HG03135 (cell line): ENCODE results near the gene TRAP1.

Experiments used
- ATAC-seq: cut with Tn5 transposase; IDR thresholded peaks from one replicate; pipeline ENCODE4 v1.9.1; 2021; ENCODE audit warnings: mild to moderate bottlenecking, moderate library complexity; ENCODE audit not compliant: unreplicated experiment

Gene TRAP1

GRCh38 chr16:3737181-3737580, 19.9 kb upstream of the TRAP1 start:
- no peak for ATAC-seq

DNA sequence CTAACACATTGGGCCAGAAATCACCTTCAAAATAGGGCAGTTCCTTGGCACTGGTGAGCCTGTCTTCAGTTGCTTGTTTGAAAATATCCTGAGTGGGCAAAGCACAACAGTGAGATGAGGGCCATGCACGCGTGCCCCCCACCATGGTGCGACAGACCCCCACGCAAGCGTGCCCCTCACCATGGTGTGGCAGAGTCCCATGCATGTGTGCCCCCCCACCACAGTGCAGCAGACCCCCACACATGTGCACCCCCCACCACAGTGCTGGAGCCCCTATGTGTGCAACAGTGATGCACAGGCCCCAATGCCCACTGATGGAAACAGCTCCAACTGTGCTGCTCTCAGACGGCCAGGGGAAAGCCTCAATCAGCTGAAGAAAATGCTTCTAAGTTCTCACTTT, 18.8 kb upstream of the TRAP1 start:
- no peak for ATAC-seq

GRCh38 chr16:3735541-3735940, 18.2 kb upstream of the TRAP1 start:
- ATAC-seq: no peak

- ATAC-seq: no peak
Observed at GRCh38 chr16:3734758-3735221, 17.5 kb upstream of the TRAP1 start.

DNA sequence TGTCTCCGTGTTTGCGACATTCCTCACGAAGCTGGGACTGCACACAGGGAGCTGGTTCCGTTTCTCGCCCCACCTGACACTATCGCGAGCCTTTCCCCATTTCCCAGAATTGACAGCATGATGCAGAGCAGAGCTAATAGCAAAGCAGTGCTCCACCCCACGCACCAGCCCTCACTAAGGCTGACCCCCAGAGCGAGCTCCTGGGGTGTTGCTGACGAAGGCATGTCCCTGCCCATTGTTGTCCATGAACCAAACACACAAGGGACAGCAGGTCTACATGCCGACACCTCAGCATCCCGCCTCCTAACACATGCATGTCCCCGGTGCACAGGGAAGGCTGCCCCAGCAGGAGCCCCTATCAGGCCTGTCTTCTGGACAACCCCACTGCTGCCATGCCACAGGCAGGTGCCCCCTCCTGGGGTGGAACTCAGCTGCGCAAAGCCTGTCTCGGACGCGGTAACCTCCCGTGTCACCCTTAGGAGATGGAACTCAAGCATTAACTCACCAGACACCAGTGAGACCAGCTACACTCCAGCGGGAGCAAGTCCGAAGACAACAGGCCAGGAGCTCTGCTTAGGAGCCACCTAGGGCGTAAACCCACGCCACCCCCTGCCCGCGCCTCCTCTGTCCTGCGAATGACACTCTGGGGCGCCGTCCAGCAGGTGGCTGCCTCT, 16.9 kb upstream of the TRAP1 start:
- ATAC-seq: no peak

DNA sequence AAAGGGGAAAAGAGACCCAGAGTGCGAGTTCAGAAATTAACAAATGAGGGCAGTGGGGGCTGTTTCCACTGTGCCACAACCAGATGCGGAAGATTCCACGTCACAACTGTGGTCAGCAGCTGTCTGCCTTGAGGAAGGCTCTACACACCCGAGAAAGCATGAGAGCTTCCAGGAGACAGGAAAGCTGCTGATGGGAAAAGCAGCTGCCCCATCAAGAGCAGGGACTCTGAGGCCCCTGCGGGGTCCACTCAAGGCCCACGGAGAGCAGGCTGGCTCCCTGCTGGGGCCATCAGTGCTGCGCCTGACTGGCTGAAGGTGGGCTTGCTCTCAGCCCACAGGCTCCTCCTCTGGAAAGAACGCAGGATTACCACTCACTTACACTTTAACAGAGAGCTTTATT, 14.8 kb upstream of the TRAP1 start:
- no peak for ATAC-seq

- ATAC-seq: no peak
Observed at GRCh38 chr16:3731126-3731935, 14.0 kb upstream of the TRAP1 start.

GRCh38 chr16:3730161-3731125, 13.1 kb upstream of the TRAP1 start:
- ATAC-seq: no peak

GRCh38 chr16:3729161-3730112, 12.1 kb upstream of the TRAP1 start:
- no peak for ATAC-seq

- ATAC-seq: no peak
Observed at GRCh38 chr16:3728424-3729160, 11.3 kb upstream of the TRAP1 start.

- no peak for ATAC-seq
Observed at GRCh38 chr16:3727806-3728381, 10.6 kb upstream of the TRAP1 start.

GRCh38 chr16:3726021-3726687, 8.8 kb upstream of the TRAP1 start:
- no peak for ATAC-seq

DNA sequence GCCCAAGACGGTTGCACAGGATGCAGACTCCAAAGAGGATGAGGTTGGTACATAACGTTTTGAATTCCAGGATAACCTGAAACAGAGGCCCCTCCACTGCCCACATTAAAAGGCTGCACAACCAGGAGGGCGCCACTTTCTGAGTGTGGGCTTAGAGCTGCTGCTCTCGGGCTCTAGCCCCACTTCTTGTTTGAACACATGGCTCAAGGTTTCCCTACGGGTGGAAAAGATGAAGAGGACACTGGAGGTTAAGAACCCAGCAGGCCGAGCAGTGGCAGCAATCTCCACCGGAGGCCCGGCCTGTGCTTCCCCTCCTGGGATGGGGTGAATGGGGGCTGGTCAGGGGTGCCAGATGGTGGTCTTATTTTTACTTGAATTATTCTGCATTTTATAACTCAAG, 8.0 kb upstream of the TRAP1 start:
- ATAC-seq: no peak

DNA sequence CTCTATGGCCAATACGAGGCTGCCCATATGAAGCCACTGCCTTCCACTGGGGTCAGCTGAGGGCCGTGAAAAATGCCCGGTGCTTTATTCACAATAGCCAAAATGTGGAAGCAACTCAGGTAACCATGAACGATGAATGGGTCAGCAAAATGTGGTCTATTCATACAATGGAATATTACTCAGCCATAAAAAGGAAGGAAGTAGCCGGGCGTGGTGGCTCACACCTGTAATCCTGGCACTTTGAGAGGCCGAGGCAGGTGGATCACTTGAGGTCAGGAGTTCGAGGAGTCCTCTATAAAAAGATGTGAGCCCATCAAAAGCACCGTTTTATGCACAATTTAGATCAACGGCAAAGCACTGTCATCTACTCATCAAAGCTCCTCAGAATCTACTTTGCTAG, 5.2 kb upstream of the TRAP1 start:
- ATAC-seq: no peak

GRCh38 chr16:3720418-3720817, 3.1 kb upstream of the TRAP1 start:
- no peak for ATAC-seq

DNA sequence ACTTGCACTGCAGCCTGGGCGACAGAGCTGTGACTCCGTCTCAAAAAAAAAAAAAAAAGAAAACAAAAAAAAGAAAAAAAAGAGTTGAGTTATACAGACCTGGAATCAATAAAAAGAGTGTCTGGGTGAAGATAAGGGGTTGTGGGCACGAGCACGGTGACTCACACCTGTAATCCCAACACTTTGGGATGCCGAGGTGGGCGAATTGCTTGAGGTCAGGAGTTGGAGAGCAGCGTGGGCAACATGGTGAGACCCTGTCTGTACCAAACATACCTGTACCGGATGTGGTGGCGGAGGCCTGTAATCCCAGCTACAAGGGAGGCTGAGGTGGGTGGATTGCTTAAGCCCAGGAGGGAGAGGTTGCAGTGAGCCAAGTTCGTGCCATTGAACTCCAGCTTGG, 1.3 kb upstream of the TRAP1 start:
- ATAC-seq: no peak

DNA sequence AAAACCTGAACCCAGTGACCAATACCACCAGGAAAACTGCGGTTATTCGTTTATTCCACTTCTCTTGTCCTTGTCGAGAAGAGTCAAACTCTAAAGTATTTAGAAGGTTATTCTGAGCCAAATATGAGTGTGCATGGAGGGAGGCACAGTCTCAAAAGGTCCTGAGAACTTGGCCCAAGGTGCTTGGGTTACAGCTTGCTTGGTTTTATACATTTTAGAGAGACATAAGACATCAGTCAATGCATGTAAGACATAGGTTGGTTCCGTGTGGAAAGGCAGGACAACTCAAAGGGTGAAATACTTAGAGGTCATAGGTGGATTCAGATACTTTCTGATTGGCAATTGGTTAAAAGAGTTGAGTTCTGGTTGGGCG, 681 bp upstream of the TRAP1 start:
- no peak for ATAC-seq

DNA sequence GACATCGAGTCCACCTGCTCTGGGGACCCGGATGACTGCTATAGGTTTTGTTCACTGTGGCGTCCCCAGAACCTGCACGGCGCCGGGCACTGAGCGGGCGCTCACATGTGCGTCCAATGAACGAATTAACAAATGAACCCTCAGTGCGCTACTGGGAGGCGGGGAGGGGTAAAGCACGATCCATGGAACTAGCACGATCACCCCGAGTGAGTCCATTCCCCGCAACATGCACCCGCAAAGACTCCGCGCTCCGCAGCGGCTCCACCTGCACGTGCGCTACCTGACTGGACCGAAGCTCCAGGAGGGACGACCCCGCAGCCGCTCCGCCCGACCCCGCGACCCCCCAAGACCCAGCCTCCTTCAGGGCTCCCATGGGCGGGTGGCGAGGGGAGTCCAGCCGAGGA, 491 bp downstream of the TRAP1 start:
- peak; percentile 36 for ATAC-seq

- no peak for ATAC-seq
Observed at GRCh38 chr16:3715430-3715829, 1.9 kb downstream of the TRAP1 start.
